NCI-H2029 (cell line): ENCODE results near the gene AAMP.

Source experiments
- DNase-seq: peaks from one replicate; lab custom pipeline; 2025; lab: John Stamatoyannopoulos, UW

AAMP gene

GRCh38 chr2:218259099-218259961 lies 10.6 kb downstream of the AAMP start:
- no peak for DNase-seq

DNA sequence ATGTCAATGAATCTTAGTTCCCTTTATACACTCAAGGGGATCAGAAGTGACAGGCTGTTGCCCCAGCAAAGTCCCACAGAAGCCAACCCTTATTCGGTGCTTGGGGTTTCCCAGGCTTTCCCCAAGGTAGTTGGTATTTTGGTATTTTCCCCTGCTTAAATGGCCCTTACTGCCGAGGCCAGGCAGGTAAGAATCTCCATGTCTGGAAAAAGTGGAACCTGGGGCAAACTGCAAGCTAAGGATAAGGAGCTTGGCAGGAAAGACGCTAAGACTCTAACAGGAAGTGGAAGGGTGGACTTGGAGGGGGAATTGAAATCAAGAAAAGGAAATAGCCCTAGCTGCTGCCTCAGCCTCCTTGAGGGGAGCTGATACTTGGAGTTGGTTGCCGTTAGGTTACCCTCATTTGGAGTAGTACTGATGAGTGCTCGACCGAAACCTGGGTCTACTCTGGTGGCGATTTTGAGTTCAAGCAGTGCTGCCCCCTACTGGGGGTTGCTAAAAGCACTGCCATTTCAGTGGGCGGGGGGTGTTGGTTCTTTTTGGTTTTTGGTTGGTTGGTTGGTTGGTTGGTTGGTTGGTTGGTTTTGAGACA lies 12.5 kb downstream of the AAMP start:
- DNase-seq: no peak

DNA sequence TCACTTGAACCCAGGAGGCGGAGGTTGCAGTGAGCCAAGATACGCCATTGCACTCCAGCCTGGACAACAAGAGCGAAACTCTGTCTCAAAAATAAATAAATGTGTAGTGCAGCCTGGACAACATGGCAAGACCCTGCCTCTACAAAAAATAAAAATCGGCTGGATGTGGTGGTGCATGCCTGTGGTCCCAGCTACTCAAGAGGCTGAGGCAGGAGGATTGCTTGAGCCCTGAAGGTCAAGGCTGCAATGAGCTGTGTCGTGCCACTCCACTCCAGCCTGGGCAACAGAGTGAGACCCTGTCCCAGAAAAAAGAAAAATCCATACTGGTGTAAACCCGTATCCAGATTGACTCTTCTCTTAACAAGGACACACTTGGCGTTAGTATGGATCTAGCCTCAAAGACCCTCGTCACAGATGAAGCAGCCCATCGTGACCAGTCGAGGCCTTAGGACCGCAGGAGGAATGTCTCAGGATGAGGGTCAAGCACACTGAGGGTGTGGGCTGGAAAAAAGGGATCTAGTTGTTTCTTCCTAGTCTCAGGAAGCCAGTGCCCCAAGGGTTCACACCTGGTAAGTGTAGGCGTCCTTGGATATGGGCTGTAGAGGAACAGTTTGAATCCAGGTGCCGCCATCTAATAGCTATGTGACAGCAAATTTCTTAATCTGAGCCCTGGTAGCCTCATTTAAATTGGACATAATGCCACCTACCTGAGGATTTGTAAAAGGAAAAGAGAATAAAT lies 13.2 kb downstream of the AAMP start:
- DNase-seq: no peak

DNA sequence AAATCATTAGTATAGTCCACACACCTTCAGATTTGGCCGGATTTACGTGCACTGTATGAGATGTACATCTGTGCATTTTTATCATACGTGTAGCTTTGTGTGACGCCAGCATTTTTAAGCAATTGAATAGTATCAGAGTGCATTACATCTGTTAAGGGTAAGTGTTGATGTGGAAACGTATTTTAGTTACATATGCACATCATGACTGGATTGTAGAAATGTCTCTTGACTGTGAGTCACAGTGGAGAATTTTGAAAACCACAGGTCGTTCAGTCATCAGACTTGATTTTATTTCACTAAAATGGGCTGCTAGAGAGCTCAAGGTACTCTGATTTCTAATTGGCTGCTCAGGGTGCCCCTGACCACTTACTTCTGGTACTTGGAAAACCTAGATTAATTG lies 14.5 kb downstream of the AAMP start:
- no peak for DNase-seq

- no peak for DNase-seq
Measured at GRCh38 chr2:218253232-218253625, 16.7 kb downstream of the AAMP start.

DNA sequence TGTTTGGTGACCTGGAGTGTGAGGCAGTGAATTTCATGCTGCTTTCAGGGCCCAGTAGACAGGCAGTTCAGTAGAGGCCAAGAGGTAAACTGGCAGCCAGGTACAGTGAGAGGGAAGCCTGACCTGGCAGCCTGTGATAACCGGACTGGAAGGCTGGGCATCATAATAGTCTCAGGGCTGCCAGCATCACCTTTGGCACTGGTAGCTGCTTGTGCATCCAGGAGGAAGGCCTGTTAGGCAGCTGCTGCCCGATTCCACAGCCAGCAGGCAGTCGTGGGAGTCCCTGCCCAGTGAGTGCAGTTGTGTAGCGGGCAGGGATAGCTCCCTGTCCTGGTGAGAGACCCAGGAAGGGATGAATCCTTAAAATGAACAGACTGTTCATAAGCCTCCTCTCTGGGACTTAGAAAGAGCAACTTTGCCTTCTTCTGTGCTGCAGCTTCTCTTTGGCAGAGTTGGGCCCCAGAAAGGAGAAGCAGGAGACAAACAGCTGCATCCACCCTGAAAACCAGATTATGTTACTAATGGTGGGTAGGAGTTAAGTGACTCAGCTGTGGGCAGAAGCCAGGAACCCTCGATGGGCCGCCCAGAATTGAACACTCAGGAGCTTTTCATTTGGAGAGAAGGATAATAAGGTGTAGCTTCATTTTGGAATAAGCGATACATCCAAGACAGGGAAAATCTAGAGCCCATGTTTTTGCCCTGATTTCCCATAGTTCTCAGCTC lies 17.3 kb downstream of the AAMP start:
- DNase-seq: no peak

DNA sequence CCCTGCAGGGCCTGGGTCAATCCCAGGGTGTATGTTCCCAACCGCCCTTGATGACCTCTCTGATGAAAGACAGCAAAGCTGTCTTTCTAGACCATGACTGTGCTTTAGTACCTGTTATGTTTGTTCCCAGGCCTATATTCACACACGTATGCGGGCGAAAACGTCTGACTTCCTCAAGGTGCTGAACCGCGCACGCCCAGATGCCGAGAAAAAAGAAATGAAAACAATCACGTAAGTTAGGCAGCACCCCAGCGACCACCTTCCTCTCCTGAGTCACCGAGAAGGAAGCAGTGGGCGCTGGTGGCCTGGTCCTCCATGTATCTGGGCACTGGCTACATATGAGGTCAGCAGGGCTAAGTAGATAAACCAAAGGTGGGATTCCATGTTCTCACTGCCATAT lies 20.2 kb downstream of the AAMP start:
- no peak for DNase-seq

DNA sequence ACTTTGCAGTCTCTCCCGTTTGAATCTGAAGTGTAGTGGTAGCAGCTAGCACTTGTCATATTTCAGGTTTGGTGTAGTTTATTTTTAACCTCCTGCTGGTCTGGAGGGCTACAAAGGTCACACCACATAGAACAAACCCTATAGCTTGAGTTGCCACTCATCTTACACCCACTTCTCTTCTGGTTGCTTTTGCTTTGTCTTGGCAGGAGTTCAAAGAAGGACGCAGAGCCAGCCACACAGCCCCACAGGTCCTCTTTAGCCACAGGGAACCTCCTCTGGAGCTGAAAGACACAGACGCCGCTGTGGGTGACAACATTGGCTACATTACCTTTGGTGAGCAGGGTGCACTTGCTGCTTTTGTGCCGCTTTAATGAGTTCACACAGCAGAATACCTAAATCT lies 24.7 kb downstream of the AAMP start:
- no peak for DNase-seq

- DNase-seq: no peak
Measured at GRCh38 chr2:218244665-218245064, 25.3 kb downstream of the AAMP start.

- DNase-seq: no peak
Measured at GRCh38 chr2:218244204-218244603, 25.7 kb downstream of the AAMP start.

- DNase-seq: no peak
Measured at GRCh38 chr2:218238887-218239286, 31.1 kb downstream of the AAMP start.

DNA sequence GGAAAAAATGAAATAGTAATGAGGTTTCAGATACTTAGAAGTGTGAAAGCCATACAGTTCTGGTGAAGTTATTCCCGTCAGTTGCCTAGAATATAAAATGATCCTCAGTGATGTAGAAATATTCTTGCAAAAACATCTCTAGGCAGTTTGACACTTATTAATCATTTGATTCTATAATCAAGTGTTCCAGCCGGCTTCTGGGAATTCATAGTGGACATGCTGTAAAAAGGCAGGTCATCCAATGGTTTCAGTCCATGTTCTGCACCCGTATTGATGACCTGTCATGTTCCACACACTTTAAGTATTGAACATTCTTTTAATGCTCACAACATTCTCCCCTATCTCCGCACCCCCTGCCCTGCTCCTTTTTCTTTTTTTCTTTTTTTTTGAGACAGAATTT lies 33.1 kb downstream of the AAMP start:
- DNase-seq: no peak

DNA sequence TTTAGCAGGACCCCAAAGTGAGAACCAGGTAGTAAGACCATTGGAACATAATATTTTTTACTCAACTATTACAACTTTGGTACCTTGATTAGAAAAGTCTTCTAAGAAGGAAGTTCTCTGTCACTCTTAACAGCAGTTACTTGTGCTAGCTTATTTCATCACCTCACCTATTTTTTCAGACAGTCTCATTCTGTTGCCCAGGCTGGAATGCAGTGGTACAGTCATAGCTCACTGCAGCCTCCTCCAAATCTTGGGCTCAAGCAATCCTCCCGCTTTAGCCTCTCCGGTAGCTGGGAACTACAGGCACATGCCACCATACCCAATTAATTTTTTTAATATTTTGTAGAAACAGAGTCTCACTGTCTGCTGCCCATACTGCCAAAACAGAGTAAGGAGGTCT lies 34.9 kb downstream of the AAMP start:
- DNase-seq: no peak

- no peak for DNase-seq
Measured at GRCh38 chr2:218234521-218234920, 35.4 kb downstream of the AAMP start.

DNA sequence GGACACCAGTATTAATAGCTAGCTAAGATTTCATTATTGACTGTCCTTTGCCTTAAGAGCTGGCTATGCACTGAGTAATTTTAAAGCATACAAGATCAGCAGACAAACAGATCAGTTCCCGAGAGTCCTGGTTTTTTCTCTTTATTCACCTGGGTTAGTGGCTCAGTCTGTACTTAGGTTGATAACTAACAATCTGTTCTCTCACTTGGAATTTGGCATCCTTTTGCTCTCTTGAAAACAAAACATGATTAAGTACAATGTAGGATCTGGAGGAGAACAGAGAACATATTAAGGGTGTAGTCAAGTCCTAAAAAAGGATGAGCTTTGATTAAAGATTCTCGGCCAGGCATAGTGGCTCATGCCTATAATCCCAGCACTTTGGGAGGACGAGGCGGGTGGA lies 36.4 kb downstream of the AAMP start:
- no peak for DNase-seq

GRCh38 chr2:218230882-218231281 lies 39.1 kb downstream of the AAMP start:
- DNase-seq: no peak

GRCh38 chr2:218229851-218230250 lies 40.1 kb downstream of the AAMP start:
- DNase-seq: no peak

DNA sequence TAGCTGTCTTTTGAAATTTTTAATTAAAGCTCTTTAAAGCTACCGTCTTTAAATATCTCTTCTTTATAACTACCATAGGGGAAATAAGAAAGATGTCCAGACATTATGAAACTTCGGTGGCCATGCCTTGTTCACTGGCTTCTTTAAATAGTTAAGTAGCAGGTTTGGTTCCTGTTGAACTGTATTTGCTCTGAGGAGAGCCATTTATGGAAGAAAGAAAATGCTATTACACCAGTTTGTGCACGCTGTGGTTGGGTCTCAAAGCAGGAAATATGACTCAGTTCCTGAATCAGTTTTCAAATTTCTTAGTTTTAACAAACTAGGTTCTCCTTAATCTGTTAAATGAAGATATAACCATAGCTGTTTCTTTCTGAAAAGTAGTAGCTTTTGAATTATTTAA lies 40.7 kb downstream of the AAMP start:
- no peak for DNase-seq

DNA sequence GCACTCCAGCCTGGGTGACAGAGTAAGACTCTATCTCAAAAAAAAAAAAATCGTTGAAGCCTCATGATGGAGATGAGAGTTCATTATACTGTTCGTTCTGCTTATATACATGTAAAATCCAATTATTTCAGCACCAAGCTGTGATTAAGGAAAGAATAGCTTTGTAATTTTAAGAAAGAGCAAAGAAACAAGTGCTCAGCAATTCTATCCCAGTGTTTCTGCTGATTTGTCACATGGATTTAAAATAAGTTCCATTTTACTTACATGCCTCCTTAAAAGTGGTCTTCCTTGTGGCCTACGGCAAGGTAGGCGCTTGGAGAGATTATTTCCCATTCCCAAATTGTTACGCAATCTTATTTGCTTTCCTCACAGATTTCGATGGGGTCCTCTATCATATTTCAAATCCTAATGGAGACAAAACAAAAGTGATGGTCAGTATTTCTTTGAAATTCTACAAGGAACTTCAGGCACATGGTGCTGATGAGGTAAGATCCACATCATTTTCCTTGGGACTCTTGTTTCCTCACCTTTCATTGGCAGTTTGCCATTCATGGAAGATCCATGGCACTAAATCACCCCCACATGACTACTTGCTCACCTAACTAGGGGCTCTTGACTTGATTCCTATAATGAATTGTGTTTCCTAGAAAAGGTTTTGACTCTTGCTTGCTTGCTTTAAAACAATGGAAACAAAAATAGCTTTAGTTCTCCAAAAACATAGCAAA lies 41.4 kb downstream of the AAMP start:
- no peak for DNase-seq

DNA sequence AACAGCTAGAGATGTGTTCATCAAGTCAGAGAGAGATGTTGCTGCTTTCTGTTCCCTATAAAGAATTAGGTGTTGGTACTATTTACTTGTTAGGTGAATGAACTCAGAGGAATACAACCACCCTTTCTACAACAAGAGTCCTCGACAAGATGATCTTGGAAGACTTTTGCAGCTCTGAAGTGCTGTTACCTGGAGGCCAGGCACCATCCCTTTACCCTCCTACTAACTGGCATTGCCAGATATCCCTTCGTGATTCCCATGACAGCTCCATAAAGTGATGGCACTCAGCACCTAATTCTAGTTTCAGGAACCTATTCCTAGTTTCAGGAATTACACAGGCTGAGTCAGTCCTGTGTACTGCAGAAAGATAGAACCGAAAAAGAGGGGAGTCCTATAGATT lies 43.0 kb downstream of the AAMP start:
- no peak for DNase-seq

DNA sequence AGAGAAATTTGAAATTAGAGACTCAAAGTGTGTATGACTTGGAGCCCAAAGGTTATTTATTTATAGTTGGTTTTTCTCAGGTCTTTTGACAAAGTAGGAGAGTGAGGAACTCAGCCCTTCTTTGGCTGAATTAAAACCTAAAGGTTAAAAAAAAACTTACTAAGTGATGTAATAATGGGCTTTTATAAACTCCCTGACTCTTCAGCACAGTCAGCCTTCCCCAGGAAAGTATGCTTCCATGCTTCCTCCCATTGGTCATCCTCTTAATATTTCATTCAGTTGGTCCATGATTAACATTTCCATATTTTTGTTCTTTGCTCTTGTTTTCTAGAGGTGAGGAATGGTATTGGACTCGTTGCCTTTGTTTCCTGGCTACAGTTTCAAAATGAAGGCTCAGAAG lies 45.8 kb downstream of the AAMP start:
- no peak for DNase-seq

DNA sequence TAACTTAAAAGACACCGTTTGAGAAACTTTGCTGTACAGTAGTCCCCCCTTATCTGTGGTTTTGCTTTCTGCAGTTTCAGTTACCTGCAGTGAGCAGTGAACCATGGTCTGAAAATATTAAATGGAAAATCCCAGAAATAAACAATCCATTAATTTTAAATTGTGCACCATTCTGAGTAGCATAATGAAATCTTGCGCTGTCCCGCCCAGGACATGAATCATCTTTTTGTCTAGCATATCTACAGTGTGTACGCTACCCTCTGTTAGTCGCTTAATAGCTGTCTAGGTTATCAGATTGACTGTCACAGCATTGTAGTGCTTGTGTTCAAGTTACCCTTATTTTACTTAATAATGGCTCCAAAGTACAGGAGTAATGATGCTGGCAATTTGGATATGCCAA lies 46.9 kb downstream of the AAMP start:
- DNase-seq: no peak
